Gastrocnemius medialis (tissue), 4 donors: ENCODE measurements around the gene PDZRN3.

Experiments
- CTCF ChIP-seq, 5 experiments: fragments of 450-650 bp in 3 of 5; fragments of 200-600 bp in 2 of 5; sonication (generic) in 2 of 5; IDR thresholded peaks in 4 of 5; conservative IDR thresholded peaks in 1 of 5; 1 replicate in 4 of 5; 2 replicates in 1 of 5; pipeline ENCODE4 v1.5.1; 2016 to 2019; ENCODE audit warnings: antibody characterized with exemption in 5 of 5, mild to moderate bottlenecking in 3 of 5, moderate library complexity in 3 of 5
- POLR2A ChIP-seq, 2 donors: fragments of 450-650 bp; IDR thresholded peaks; one replicate each; pipeline ENCODE4 v1.6.1; 2017; ENCODE audit warnings: antibody characterized with exemption in 2 of 2, mild to moderate bottlenecking in 2 of 2, moderate library complexity in 2 of 2

DNA sequence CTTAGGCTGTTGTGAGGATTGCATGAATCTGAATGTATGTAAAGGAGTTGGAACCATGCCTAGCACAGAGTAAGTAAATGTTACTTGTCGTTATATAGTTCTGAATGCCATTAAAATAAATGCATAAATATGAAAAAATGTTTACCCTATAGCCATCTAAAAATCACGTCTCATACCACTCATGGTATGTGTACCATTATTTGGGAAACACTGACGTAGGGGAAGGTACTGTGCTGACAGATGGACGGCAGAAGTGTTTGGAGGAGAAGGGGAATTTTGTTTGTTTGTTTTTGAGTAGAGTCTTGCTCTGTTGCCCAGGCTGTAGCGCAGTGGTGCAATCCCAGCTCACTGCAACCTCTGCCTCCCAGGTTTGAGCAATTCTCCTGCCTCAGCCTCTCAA is 30.5 kb upstream of the PDZRN3 start:
- TF ChIP-seq POLR2A (IDR thresholded peaks at IDR 0.05) (no peak), CTCF (IDR thresholded peaks at IDR 0.05 in 4 of 5, conservative IDR thresholded peaks at IDR 0.05 in 1 of 5) (no peak)
